H1 (cell line): ENCODE measurements around the gene BAZ1B. TPM values are rescaled to one million over a fixed set of nuclear protein-coding genes. Genes with fewer than 3 reads are reported as not detected.

Experiments used
- CTCF ChIA-PET: fragments of 300-600 bp; sonication (Branson Sonifier 250); formaldehyde crosslinking; loops from one replicate; lab custom pipeline; 2021; ENCODE audit not compliant: partially characterized antibody; lab: Charles Lee
- POLR2A ChIA-PET: fragments of 300-600 bp; sonication (Branson Sonifier 250); formaldehyde crosslinking; loops from one replicate; lab custom pipeline; 2021; ENCODE audit warnings: inconsistent platforms; ENCODE audit not compliant: partially characterized antibody; lab: Charles Lee
- DNase-seq, 2 experiments: peaks; one replicate each; pipeline versions ENCODE4 v3.0.0 to v3.0.0-alpha.2; 2010 to 2022; ENCODE audit warnings: low spot score in 2 of 2, low read depth in 1 of 2, mixed read lengths in 1 of 2
- FAIRE-seq: peaks from 2 replicates; lab custom pipeline; 2011; peaks lifted over from hg19 to GRCh38; lab: Jason Lieb, UNC
- H2AFZ ChIP-seq: 2 replicates; pipeline ENCODE4 v1.8.1; 2012; ENCODE audit warnings: low read length, inconsistent platforms
- H2AK5ac ChIP-seq: 2 replicates; pipeline ENCODE4 v1.6.1; 2013; ENCODE audit warnings: low read depth, low read length
- H2BK120ac ChIP-seq: replicated peaks from 2 replicates; pipeline ENCODE3; 2013; ENCODE audit warnings: low read depth, low read length, inconsistent platforms
- H2BK12ac ChIP-seq: 2 replicates; pipeline ENCODE4 v1.6.1; 2013; ENCODE audit warnings: low read depth, low read length
- H2BK15ac ChIP-seq: 2 replicates; pipeline ENCODE4 v1.6.1; 2013; ENCODE audit warnings: low read length
- H2BK20ac ChIP-seq: 2 replicates; pipeline ENCODE4 v1.6.1; 2013; ENCODE audit warnings: low read length
- H2BK5ac ChIP-seq: 2 replicates; pipeline ENCODE4 v1.6.1; 2013; ENCODE audit warnings: low read depth, low read length
- H3K14ac ChIP-seq: 2 replicates; pipeline ENCODE4 v1.6.1; 2013; ENCODE audit warnings: inconsistent platforms; ENCODE audit not compliant: insufficient read length
- H3K18ac ChIP-seq: 2 replicates; pipeline ENCODE4 v1.6.1; 2013; ENCODE audit warnings: low read length; ENCODE audit errors: extremely low read depth
- H3K23ac ChIP-seq: 2 replicates; pipeline ENCODE4 v1.6.1; 2013; ENCODE audit warnings: inconsistent platforms; ENCODE audit not compliant: insufficient read length
- H3K23me2 ChIP-seq: 2 replicates; pipeline ENCODE4 v1.6.1; 2013; ENCODE audit warnings: low read depth, low read length
- H3K27ac ChIP-seq: 2 replicates; pipeline ENCODE4 v1.6.1; 2011; ENCODE audit warnings: low read depth, low read length, inconsistent platforms
- H3K27me3 ChIP-seq, 4 experiments: replicated peaks in 1 of 4; 1 replicate in 1 of 4; 2 replicates in 3 of 4; pipeline versions ENCODE4 v1.6.1 to v1.8.1; 2011 to 2013; ENCODE audit warnings: low read length in 3 of 4, mild to moderate bottlenecking in 3 of 4, inconsistent platforms in 2 of 4, mixed read lengths in 2 of 4, moderate library complexity in 1 of 4; ENCODE audit not compliant: control insufficient read depth in 3 of 4, insufficient read depth in 3 of 4; ENCODE audit errors: extremely low read depth in 1 of 4
- H3K36me3 ChIP-seq, 4 experiments: 2 replicates each; pipeline versions ENCODE4 v1.6.1 to v1.8.1; 2011 to 2013; ENCODE audit warnings: mild to moderate bottlenecking in 4 of 4, low read length in 3 of 4, moderate library complexity in 2 of 4, control low read depth in 1 of 4, inconsistent platforms in 1 of 4; ENCODE audit not compliant: insufficient read depth in 4 of 4, control insufficient read depth in 2 of 4
- H3K4ac ChIP-seq: replicated peaks from 2 replicates; pipeline ENCODE3; 2013; ENCODE audit warnings: low read length, low read depth, mixed read lengths, inconsistent platforms; ENCODE audit not compliant: insufficient read length
- H3K4me1 ChIP-seq, 4 experiments: replicated peaks in 1 of 4; 1 replicate in 1 of 4; 2 replicates in 3 of 4; pipeline versions ENCODE4 v1.6.1 to v1.8.1; 2011 to 2013; ENCODE audit warnings: low read length in 3 of 4, inconsistent platforms in 2 of 4, mixed read lengths in 1 of 4; ENCODE audit not compliant: insufficient read depth in 4 of 4, control insufficient read depth in 3 of 4
- H3K4me2 ChIP-seq, 2 experiments: 2 replicates each; pipeline versions ENCODE4 v1.6.1 to v1.8.1; 2011 to 2013; ENCODE audit warnings: low read depth in 2 of 2, low read length in 2 of 2, control low read depth in 1 of 2, inconsistent platforms in 1 of 2, mild to moderate bottlenecking in 1 of 2; ENCODE audit not compliant: insufficient read depth in 1 of 2
- H3K4me3 ChIP-seq, 4 experiments: fragments of 200-600, 300-600 bp in 1 of 4; sonication (generic), shearing (Covaris generic), sonication (Bioruptor Twin) in 1 of 4; 2 replicates each; pipeline versions ENCODE4 v1.5.1 to v1.8.1; 2011 to 2016; ENCODE audit warnings: low read length in 4 of 4, low read depth in 3 of 4, control low read depth in 2 of 4, inconsistent platforms in 2 of 4, mild to moderate bottlenecking in 2 of 4, mixed read lengths in 1 of 4, moderate library complexity in 1 of 4; ENCODE audit not compliant: insufficient read depth in 2 of 4; ENCODE audit errors: extremely low read depth in 1 of 4
- H3K56ac ChIP-seq: replicated peaks from 2 replicates; pipeline ENCODE3; 2013; ENCODE audit warnings: low read depth, mild to moderate bottlenecking, mixed read lengths, low read length, inconsistent platforms; ENCODE audit not compliant: insufficient read length
- H3K79me1 ChIP-seq: 2 replicates; pipeline ENCODE4 v1.6.1; 2013; ENCODE audit warnings: low read depth, low read length, control low read depth
- H3K79me2 ChIP-seq, 2 experiments: 2 replicates each; pipeline versions ENCODE4 v1.6.1 to v1.8.1; 2012 to 2013; ENCODE audit warnings: low read length in 2 of 2, mild to moderate bottlenecking in 2 of 2, inconsistent platforms in 1 of 2; ENCODE audit not compliant: insufficient read depth in 2 of 2, control insufficient read depth in 1 of 2
- H3K9ac ChIP-seq, 4 experiments: replicated peaks in 1 of 4; 1 replicate in 1 of 4; 2 replicates in 3 of 4; pipeline versions ENCODE4 v1.6.1 to v1.8.1; 2011 to 2013; ENCODE audit warnings: low read depth in 3 of 4, low read length in 3 of 4, control low read depth in 2 of 4, mild to moderate bottlenecking in 2 of 4, moderate library complexity in 2 of 4, inconsistent platforms in 1 of 4; ENCODE audit errors: extremely low read depth in 1 of 4
- H3K9me3 ChIP-seq, 2 experiments: 2 replicates each; pipeline versions ENCODE4 v1.6.1 to v1.8.1; 2012 to 2013; ENCODE audit warnings: mild to moderate bottlenecking in 2 of 2, moderate library complexity in 2 of 2, control low read depth in 1 of 2, inconsistent platforms in 1 of 2, low read depth in 1 of 2, low read length in 1 of 2, mixed read lengths in 1 of 2; ENCODE audit not compliant: insufficient read depth in 2 of 2
- H4K20me1 ChIP-seq, 2 experiments: replicated peaks in 1 of 2; 2 replicates each; pipeline versions ENCODE3 to v1.8.1; 2011 to 2013; ENCODE audit warnings: inconsistent platforms in 2 of 2, low read length in 2 of 2, mild to moderate bottlenecking in 1 of 2; ENCODE audit not compliant: insufficient read depth in 2 of 2, control insufficient read depth in 1 of 2
- H4K5ac ChIP-seq: 2 replicates; pipeline ENCODE4 v1.6.1; 2013; ENCODE audit warnings: low read length, low read depth, mixed read lengths, inconsistent platforms; ENCODE audit not compliant: insufficient read length
- H4K8ac ChIP-seq: 2 replicates; pipeline ENCODE4 v1.8.0; 2013; ENCODE audit warnings: mild to moderate bottlenecking, moderate library complexity, low read length, inconsistent platforms; ENCODE audit not compliant: insufficient read depth; ENCODE audit errors: extremely low read depth
- H4K91ac ChIP-seq: replicated peaks from 2 replicates; pipeline ENCODE3; 2013; ENCODE audit warnings: low read length, mixed read lengths, inconsistent platforms; ENCODE audit not compliant: insufficient read length
- BACH1 ChIP-seq: IDR thresholded peaks from 2 replicates; pipeline ENCODE4 v1.6.1; 2012; ENCODE audit warnings: low read length, improper control_type of control experiment
- BCL11A ChIP-seq, 2 experiments: IDR thresholded peaks; one replicate each; pipeline ENCODE4 v1.6.1; 2011; ENCODE audit warnings: low read depth in 2 of 2, low read length in 2 of 2, mild to moderate bottlenecking in 2 of 2
- CHD2 ChIP-seq: IDR thresholded peaks from 2 replicates; pipeline ENCODE4 v1.6.1; 2012; ENCODE audit warnings: low read length, improper control_type of control experiment
- FOSL1 ChIP-seq: IDR thresholded peaks from 2 replicates; pipeline ENCODE4 v1.6.1; 2011; ENCODE audit warnings: mild to moderate bottlenecking, low read depth, low read length, moderate library complexity; ENCODE audit not compliant: insufficient read depth
- JUND ChIP-seq: IDR thresholded peaks from 2 replicates; pipeline ENCODE4 v1.6.1; 2011; ENCODE audit warnings: mild to moderate bottlenecking, improper control_type of control experiment, low read length
- KDM4A ChIP-seq: IDR thresholded peaks from one replicate; pipeline ENCODE4 v1.7.1; 2012; ENCODE audit warnings: low read depth, mild to moderate bottlenecking, moderate library complexity, low read length, inconsistent platforms; ENCODE audit not compliant: severe bottlenecking
- NRF1 ChIP-seq: IDR thresholded peaks from 2 replicates; pipeline ENCODE4 v1.6.1; 2011; ENCODE audit warnings: mild to moderate bottlenecking, low read depth, low read length, improper control_type of control experiment
- PHF8 ChIP-seq: fragments of 200-600 bp; sonication (generic); conservative IDR thresholded peaks from 2 replicates; pipeline ENCODE4 v1.7.1; 2012; ENCODE audit warnings: low read depth, mild to moderate bottlenecking, inconsistent platforms, low read length, moderate library complexity
- RNF2 ChIP-seq: fragments of 200-900, 300-1000 bp; sonication (generic); IDR thresholded peaks from 2 replicates; pipeline ENCODE4 v1.7.1; 2016; ENCODE audit warnings: borderline replicate concordance, low read depth, mild to moderate bottlenecking, antibody characterized with exemption, low read length; ENCODE audit not compliant: poor library complexity, severe bottlenecking; ENCODE audit errors: missing control alignments
- SIX5 ChIP-seq: IDR thresholded peaks from 2 replicates; pipeline ENCODE4 v1.6.1; 2011; ENCODE audit warnings: mild to moderate bottlenecking, low read depth, low read length
- SP1 ChIP-seq: IDR thresholded peaks from 2 replicates; pipeline ENCODE4 v1.6.1; 2011; ENCODE audit warnings: low read depth, low read length
- SP2 ChIP-seq: IDR thresholded peaks from 2 replicates; pipeline ENCODE4 v1.6.1; 2012; ENCODE audit warnings: mild to moderate bottlenecking, low read length, inconsistent platforms
- SUZ12 ChIP-seq: fragments of 200-600 bp; sonication (generic); IDR thresholded peaks from 2 replicates; pipeline ENCODE4 v1.6.1; 2012; ENCODE audit warnings: mild to moderate bottlenecking, inconsistent platforms, low read length, moderate library complexity, mixed read lengths
- TAF1 ChIP-seq: IDR thresholded peaks from 2 replicates; pipeline ENCODE4 v1.6.1; 2011; ENCODE audit warnings: mild to moderate bottlenecking, low read depth, low read length
- ZNF274 ChIP-seq: IDR thresholded peaks from 2 replicates; pipeline ENCODE4 v1.7.0; 2012; ENCODE audit warnings: low read length, borderline replicate concordance; ENCODE audit errors: extremely low read depth
- WGBS, 2 experiments: shearing (Covaris generic) in 1 of 2; methylation state at CpG; one replicate each; pipeline versions ENCODE4 v1.1.6 to v1.1.7; 2013 to 2015; ENCODE audit warnings: low lambda C conversion rate in 2 of 2, mixed read lengths in 2 of 2, inconsistent platforms in 1 of 2, low coverage in 1 of 2, missing lambda C conversion rate in 1 of 2; ENCODE audit not compliant: insufficient replicate concordance in 2 of 2, insufficient coverage in 1 of 2, insufficient read length in 1 of 2; ENCODE audit errors: extremely low coverage in 1 of 2, missing lambda C conversion rate in 1 of 2; 5-methylcytosine and 5-hydroxymethylcytosine counted together
- polyA plus RNA-seq, 7 experiments: library from polyadenylated mRNA; depleted of rRNA in 3 of 7; stranded (reverse) in 5 of 7; unstranded in 2 of 7; fragments of >200 nt in 5 of 7; fragments of 200-250 nt in 2 of 7; gene quantifications; 1 replicate in 5 of 7; 2 replicates in 1 of 7; 4 replicates in 1 of 7; pipeline versions ENCODE4 v1.2.1 to v1.2.3, GENCODE V29; 2011 to 2013; ENCODE audit warnings: missing spikeins in 2 of 7, mixed read lengths in 2 of 7
- total RNA-seq: library from RNA; stranded (reverse); fragmentation: NEBNext Ultra II Directional; extraction: Animal tissue kit (Norgen Biotek cat#: 25700); gene quantifications from 2 replicates; pipeline ENCODE4 v1.2.1, GENCODE V29; 2021

BAZ1B gene
- total and polyA plus RNA-seq, 2 of the 8 experiments (the other 6 are each of a cell fraction or from before 2014, with no cell fraction given) = 21.0 to 86.8 TPM

DNA sequence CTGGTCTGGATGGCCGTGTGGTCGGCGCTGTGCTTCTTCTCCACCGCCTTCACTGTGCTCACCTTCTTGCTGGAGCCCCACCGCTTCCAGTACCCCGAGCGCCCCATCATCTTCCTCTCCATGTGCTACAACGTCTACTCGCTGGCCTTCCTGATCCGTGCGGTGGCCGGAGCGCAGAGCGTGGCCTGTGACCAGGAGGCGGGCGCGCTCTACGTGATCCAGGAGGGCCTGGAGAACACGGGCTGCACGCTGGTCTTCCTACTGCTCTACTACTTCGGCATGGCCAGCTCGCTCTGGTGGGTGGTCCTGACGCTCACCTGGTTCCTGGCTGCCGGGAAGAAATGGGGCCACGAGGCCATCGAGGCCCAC lies 87.4 kb downstream of the BAZ1B start:
- no peak overlapping the region for H3K14ac ChIP-seq
- ChIA-PET POLR2A (interaction anchor here (0.6 kb wide), 1 partner anchor 70 kb away, joined by 3 read pairs; no protein-coding TSS in a partner anchor), CTCF (interaction anchor here (1.2 to 5.1 kb wide), 5 partner anchors 13 to 110 kb away, joined by 3 to 24 read pairs (median 4); no protein-coding TSS in a partner anchor)
- H3K79me1 ChIP-seq = no peaks in the 10 kb centered on the region
- no peak overlapping the region for H2AFZ ChIP-seq
- whole genome bisulfite sequencing, 2 experiments = 95% methylated on average over 21 of the region's 26 CpGs; no CpG with 5 or more reads in 1 of the 2 experiments
- no peak overlapping the region for H4K5ac ChIP-seq
- H3K27me3 ChIP-seq = peaks cover 9 to 20% (median 18%) of the 10 kb centered on the region in 4 experiments
- H3K56ac ChIP-seq = no peak overlapping the region
- H2BK5ac ChIP-seq = no peak overlapping the region
- H3K4me1 ChIP-seq = peaks cover 0 to 5% (median 2%) of the 10 kb centered on the region in 4 experiments; a peak in 5 of 7 replicates
- H3K9me3 ChIP-seq = peaks cover 0 to 12% of the 10 kb centered on the region in 2 experiments; a peak in 2 of 4 replicates
- H2BK12ac ChIP-seq = no peak overlapping the region
- no peak overlapping the region for H2BK20ac ChIP-seq
- FAIRE-seq (no peak), DNase-seq (no peak)
- H3K9ac ChIP-seq = no peak overlapping the region
- H4K20me1 ChIP-seq = peaks cover 2 to 8% of the 10 kb centered on the region in 2 experiments
- H3K79me2 ChIP-seq = no peaks in the 10 kb centered on the region
- peaks cover 3% of the 10 kb centered on the region; the same call in 1 of the 2 replicates for H3K23me2 ChIP-seq
- H3K23ac ChIP-seq = no peak overlapping the region
- no peak overlapping the region for H4K91ac ChIP-seq
- no peak overlapping the region for H3K4me3 ChIP-seq
- H2BK15ac ChIP-seq = peak overlapping the region; percentile 16; the same call in 1 of the 2 replicates
- H2AK5ac ChIP-seq = no peak overlapping the region
- no peak overlapping the region for H3K4ac ChIP-seq
- no peak overlapping the region; the same call in 1 of the 2 replicates for H3K18ac ChIP-seq
- H3K4me2 ChIP-seq = no peak overlapping the region
- peaks cover 0 to 9% (median 0%) of the 10 kb centered on the region in 4 experiments; a peak in 1 of 8 replicates for H3K36me3 ChIP-seq
- H3K27ac ChIP-seq = no peak overlapping the region
- no peak overlapping the region; the same call in 1 of the 2 replicates for H4K8ac ChIP-seq
- no peak overlapping the region for H2BK120ac ChIP-seq
- no peak for TF ChIP-seq SP2
- TF ChIP-seq FOSL1 = no peak
- TF ChIP-seq TAF1 = no peak
- TF ChIP-seq NRF1 = no peak
- TF ChIP-seq CHD2 = no peak
- no peak for TF ChIP-seq SIX5
- TF ChIP-seq BCL11A (IDR thresholded peaks at IDR 0.05; ENCODE audit: low read depth in 2 of 2, low read length in 2 of 2) = no peak
- TF ChIP-seq SUZ12 = no peak
- no peak for TF ChIP-seq ZNF274
- no peak for TF ChIP-seq JUND
- TF ChIP-seq RNF2 = no peak
- TF ChIP-seq SP1 = no peak
- TF ChIP-seq PHF8 = no peak
- TF ChIP-seq BACH1 = no peak
- no peak for TF ChIP-seq KDM4A
